T-helper 17 cell (primary cell): ENCODE data around the gene USB1. TPM values are rescaled to one million over a fixed set of nuclear protein-coding genes. Genes with fewer than 3 reads are reported as not detected.

Experiments used
- ATAC-seq: fragments of 150-1000 bp; cut with Tn5 transposase; 2 replicates; pipeline ENCODE4 v1.10.0; 2021; ENCODE audit warnings: mild to moderate bottlenecking, moderate library complexity
- DNase-seq, 3 donors: peaks; one replicate each; pipeline versions ENCODE4 v3.0.0 to v3.0.0-alpha.2; 2020 to 2021
- H3K9me3 ChIP-seq: one replicate; pipeline ENCODE4 v1.7.0; 2013; ENCODE audit warnings: low read length, mild to moderate bottlenecking; ENCODE audit not compliant: control insufficient read depth, poor library complexity, severe bottlenecking
- H3K27ac Mint-ChIP-seq: one replicate; pipeline ENCODE4 v1.8.0; 2022; ENCODE audit warnings: mild to moderate bottlenecking, moderate library complexity, mixed read lengths
- H3K27me3 Mint-ChIP-seq: one replicate; pipeline ENCODE4 v1.8.0; 2022; ENCODE audit warnings: mixed read lengths
- H3K36me3 Mint-ChIP-seq: one replicate; pipeline ENCODE4 v1.8.0; 2022; ENCODE audit warnings: low read depth, mixed read lengths
- H3K4me1 Mint-ChIP-seq: one replicate; pipeline ENCODE4 v1.8.0; 2022; ENCODE audit warnings: mild to moderate bottlenecking, mixed read lengths
- H3K4me3 Mint-ChIP-seq: one replicate; pipeline ENCODE4 v1.8.0; 2022; ENCODE audit warnings: mild to moderate bottlenecking, moderate library complexity, mixed read lengths
- total RNA-seq, 4 donors: library from RNA in 2 of 4; stranded (reverse) in 2 of 4; gene quantifications; one replicate each; pipeline ENCODE4 v1.2.3 and lab custom pipeline; 2022 to 2026

Gene USB1
- total RNA-seq, 2 donors from 2014 or later = 34.1 to 35.7 TPM

GRCh38 chr16:58049232-58050185 is 48.3 kb downstream of the USB1 start:
- no peak for DNase-seq
- H3K27me3 Mint-ChIP-seq = no peaks in the 10 kb centered on the region
- no peaks in the 10 kb centered on the region for H3K4me1 Mint-ChIP-seq
- no peak overlapping the region for H3K27ac Mint-ChIP-seq
- no peaks in the 10 kb centered on the region for H3K36me3 Mint-ChIP-seq
- H3K4me3 Mint-ChIP-seq = no peak overlapping the region
- no peaks in the 10 kb centered on the region for H3K9me3 ChIP-seq
- ATAC-seq = no peak

- DNase-seq (no peak), ATAC-seq (no peak)
- no peaks in the 10 kb centered on the region for H3K4me1 Mint-ChIP-seq
- H3K9me3 ChIP-seq = no peaks in the 10 kb centered on the region
- H3K27me3 Mint-ChIP-seq = peaks cover 5% of the 10 kb centered on the region
- H3K4me3 Mint-ChIP-seq = no peak overlapping the region
- H3K27ac Mint-ChIP-seq = no peak overlapping the region
- H3K36me3 Mint-ChIP-seq = peaks cover 2% of the 10 kb centered on the region
Observed at GRCh38 chr16:58051296-58051695, 50.1 kb downstream of the USB1 start.

DNA sequence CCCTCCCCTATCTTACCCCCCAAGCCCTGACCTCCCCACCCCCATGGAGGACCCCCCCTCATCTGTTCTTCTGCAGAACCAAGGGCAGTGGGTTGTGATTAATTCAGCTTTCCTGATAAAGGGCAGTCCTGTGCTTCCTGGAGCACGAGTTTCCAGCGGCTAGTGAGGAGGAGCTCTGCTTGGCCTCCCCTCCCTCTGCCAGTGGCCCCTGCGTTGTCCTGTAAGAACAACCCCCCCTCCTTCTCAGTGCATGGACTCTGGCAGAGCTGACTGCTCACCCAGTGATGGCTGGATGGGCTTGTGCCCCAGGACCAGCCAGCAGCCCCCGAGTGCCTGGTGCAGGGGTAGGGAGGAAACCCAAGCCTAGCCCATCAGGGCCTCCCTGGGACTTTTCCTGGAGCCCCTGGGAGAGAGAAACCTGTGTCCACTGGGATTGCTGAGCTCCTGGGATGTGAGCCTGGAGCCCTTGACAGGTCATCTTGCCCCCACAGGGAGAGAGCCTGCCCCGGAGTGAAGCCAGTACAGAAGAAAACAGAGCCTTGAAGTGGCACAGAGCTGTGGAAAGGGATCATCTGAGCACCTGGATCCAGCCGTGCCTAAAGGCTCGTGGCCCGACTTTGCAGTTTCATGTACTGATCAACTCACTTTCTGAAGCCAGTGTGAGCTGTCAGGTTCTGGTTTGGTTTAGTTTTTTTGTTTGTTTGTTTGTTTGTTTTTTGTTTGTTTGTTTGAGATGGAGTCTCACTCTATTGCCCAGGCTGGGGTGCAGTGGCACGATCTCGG is 50.8 kb downstream of the USB1 start:
- ATAC-seq = no peak
- no peak overlapping the region for H3K4me3 Mint-ChIP-seq
- no peak for DNase-seq
- no peak overlapping the region for H3K27ac Mint-ChIP-seq
- H3K9me3 ChIP-seq = no peaks in the 10 kb centered on the region
- no peaks in the 10 kb centered on the region for H3K4me1 Mint-ChIP-seq
- H3K36me3 Mint-ChIP-seq = peaks cover 2% of the 10 kb centered on the region
- peaks cover 5% of the 10 kb centered on the region for H3K27me3 Mint-ChIP-seq

DNA sequence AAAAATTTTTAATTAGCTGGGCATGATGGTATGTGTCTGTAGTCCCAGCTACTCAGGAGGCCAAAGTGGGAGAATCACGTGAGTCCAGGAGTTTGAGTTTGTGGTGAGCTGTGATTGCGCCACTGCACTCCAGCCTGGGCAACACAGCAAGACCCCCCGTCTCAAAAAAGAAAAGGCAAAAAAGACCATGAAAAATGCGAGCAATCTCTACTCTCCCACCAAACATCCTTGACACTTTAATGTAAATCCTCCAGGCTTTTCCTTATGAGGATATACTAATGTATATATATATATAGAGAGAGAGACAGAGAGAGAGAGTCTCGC is 52.4 kb downstream of the USB1 start:
- Mint-ChIP-seq H3K36me3 (peaks cover 2% of the 10 kb centered on the region), H3K27ac (no peak overlapping the region), H3K4me3 (no peak overlapping the region), H3K27me3 (peaks cover 15% of the 10 kb centered on the region), H3K4me1 (no peaks in the 10 kb centered on the region)
- DNase-seq (no peak), ATAC-seq (no peak)
- H3K9me3 ChIP-seq = no peaks in the 10 kb centered on the region

GRCh38 chr16:58054289-58054688 is 53.1 kb downstream of the USB1 start:
- ATAC-seq (no peak), DNase-seq (no peak)
- Mint-ChIP-seq H3K27me3 (peaks cover 15% of the 10 kb centered on the region), H3K4me1 (no peaks in the 10 kb centered on the region), H3K36me3 (peaks cover 2% of the 10 kb centered on the region), H3K4me3 (no peak overlapping the region), H3K27ac (no peak overlapping the region)
- no peaks in the 10 kb centered on the region for H3K9me3 ChIP-seq

GRCh38 chr16:58056580-58056979 is 55.4 kb downstream of the USB1 start:
- H3K4me1 Mint-ChIP-seq = no peaks in the 10 kb centered on the region
- H3K9me3 ChIP-seq = no peaks in the 10 kb centered on the region
- peaks cover 4% of the 10 kb centered on the region for H3K36me3 Mint-ChIP-seq
- H3K27ac Mint-ChIP-seq = no peak overlapping the region
- ATAC-seq (no peak), DNase-seq (no peak)
- H3K27me3 Mint-ChIP-seq = peaks cover 15% of the 10 kb centered on the region
- no peak overlapping the region for H3K4me3 Mint-ChIP-seq

- ATAC-seq = no peak
- Mint-ChIP-seq H3K27me3 (peaks cover 15% of the 10 kb centered on the region), H3K4me1 (no peaks in the 10 kb centered on the region), H3K4me3 (no peak overlapping the region), H3K27ac (no peak overlapping the region), H3K36me3 (peaks cover 4% of the 10 kb centered on the region)
- no peaks in the 10 kb centered on the region for H3K9me3 ChIP-seq
- DNase-seq = no peak
Observed at GRCh38 chr16:58057121-58057520, 55.9 kb downstream of the USB1 start.

DNA sequence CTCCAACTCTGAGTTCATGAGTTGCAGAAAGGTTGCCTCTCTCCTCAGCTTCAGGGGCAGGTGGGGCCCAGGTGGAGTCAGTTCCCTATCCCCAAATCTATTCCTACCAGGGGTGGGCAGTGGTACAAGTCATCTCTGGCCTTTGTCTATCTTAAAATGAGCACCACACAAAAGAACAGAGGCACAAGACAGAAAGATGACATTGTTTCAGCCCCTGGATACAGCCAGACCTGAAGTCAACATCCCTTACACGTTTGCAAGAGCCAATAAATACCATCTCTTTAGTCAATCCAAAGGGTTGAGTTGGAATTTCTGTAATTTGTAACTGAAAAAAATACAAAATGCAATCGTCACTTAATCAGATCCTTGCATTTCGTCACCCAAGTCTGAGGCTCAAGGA is 56.6 kb downstream of the USB1 start:
- ATAC-seq (no peak), DNase-seq (no peak)
- H3K9me3 ChIP-seq = no peaks in the 10 kb centered on the region
- no peak overlapping the region for H3K27ac Mint-ChIP-seq
- H3K4me1 Mint-ChIP-seq = no peaks in the 10 kb centered on the region
- peaks cover 18% of the 10 kb centered on the region for H3K27me3 Mint-ChIP-seq
- H3K36me3 Mint-ChIP-seq = peaks cover 4% of the 10 kb centered on the region
- H3K4me3 Mint-ChIP-seq = no peak overlapping the region

DNA sequence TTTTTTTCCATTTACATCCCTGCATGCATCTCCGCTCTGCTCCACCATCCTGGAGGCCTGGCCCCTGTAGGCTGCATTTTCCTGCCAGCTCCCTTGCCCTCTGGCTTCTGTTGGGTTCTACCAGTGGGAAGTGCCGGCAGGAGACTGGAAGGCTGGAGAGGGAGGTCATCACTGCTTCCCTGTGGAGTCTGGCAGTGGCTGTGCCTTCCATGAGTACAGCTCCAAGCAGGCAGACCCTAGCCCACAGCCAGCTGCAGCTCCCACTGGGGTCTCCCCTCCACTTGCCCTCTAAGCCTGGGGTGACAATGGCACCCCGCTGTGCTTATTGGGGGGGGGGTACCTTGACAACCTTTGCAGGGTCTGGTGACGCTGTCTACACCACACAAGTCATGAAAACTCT is 61.6 kb downstream of the USB1 start:
- no peak overlapping the region for H3K27ac Mint-ChIP-seq
- H3K36me3 Mint-ChIP-seq = peaks cover 2% of the 10 kb centered on the region
- no peaks in the 10 kb centered on the region for H3K4me1 Mint-ChIP-seq

GRCh38 chr16:58063377-58064076 is 62.3 kb downstream of the USB1 start:
- no peaks in the 10 kb centered on the region for H3K4me1 Mint-ChIP-seq
- ATAC-seq (no peak), DNase-seq (no peak)
- peaks cover 2% of the 10 kb centered on the region for H3K36me3 Mint-ChIP-seq
- H3K9me3 ChIP-seq = no peaks in the 10 kb centered on the region
- peaks cover 5% of the 10 kb centered on the region for H3K27me3 Mint-ChIP-seq
- no peak overlapping the region for H3K4me3 Mint-ChIP-seq
- no peak overlapping the region for H3K27ac Mint-ChIP-seq

More for the DNA sequence above, 61.6 kb downstream of the USB1 start:
- Mint-ChIP-seq H3K4me3 (no peak overlapping the region), H3K27me3 (peaks cover 9% of the 10 kb centered on the region)
- DNase-seq (no peak), ATAC-seq (no peak)
- no peaks in the 10 kb centered on the region for H3K9me3 ChIP-seq

GRCh38 chr16:58070585-58070984 is 69.4 kb downstream of the USB1 start:
- no peak overlapping the region for H3K27ac Mint-ChIP-seq
- DNase-seq (no peak), ATAC-seq (no peak)
- no peaks in the 10 kb centered on the region for H3K27me3 Mint-ChIP-seq
- H3K4me1 Mint-ChIP-seq = no peaks in the 10 kb centered on the region
- no peaks in the 10 kb centered on the region for H3K9me3 ChIP-seq
- peaks cover 2% of the 10 kb centered on the region for H3K36me3 Mint-ChIP-seq
- H3K4me3 Mint-ChIP-seq = no peak overlapping the region
